Stimulated activated CD8-positive, alpha-beta memory T cell treated with anti-CD3 and anti-CD28 coated beads, Interleukin-7, amount 100 ng/mL, for 48 hours (primary cell): ENCODE results near the gene COL4A5.
"Not testable (repeated sequence)": the region's sequence is repeated elsewhere in the genome, so short reads cannot be mapped to it uniquely, and the experiment has no call there.

ENCODE experiments used
- DNase-seq, 2 donors: peaks; one replicate each; pipeline ENCODE4 v3.0.0-alpha.2; 2020; ENCODE audit warnings: low read depth in 1 of 2; ENCODE audit errors: extremely low read depth in 1 of 2

Gene COL4A5

DNA sequence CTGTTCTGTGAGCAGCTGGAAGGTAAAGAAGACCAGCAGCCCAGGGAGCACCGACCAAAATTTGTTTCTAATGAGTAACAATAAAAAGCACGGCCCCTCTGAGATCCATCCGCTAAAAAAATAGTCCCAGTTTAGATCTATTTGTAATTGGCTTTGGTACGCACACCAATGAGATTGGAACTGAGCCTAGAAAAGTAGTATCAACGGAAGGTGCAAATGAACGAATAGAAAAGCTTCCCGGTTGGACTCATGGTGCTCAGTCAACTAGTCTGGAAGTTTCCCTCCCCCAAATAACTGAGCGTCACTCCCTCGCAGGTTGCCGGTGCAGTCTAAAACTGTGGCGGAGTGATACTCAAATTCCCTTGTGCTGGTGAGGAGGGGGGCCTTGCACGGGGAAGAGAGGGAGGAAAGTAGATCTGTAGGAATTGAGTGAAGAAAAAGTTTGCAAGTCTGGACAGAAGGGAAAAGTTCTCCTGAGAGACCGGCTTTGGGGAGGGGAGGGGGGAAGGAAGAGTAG lies at the start of gene COL4A5:
TSS of gene COL4A5 (plus strand) at position 413 of the 517 bp plus-strand sequence. CDS start 288 bp downstream, outside the sequence.
- no peak for DNase-seq

DNA sequence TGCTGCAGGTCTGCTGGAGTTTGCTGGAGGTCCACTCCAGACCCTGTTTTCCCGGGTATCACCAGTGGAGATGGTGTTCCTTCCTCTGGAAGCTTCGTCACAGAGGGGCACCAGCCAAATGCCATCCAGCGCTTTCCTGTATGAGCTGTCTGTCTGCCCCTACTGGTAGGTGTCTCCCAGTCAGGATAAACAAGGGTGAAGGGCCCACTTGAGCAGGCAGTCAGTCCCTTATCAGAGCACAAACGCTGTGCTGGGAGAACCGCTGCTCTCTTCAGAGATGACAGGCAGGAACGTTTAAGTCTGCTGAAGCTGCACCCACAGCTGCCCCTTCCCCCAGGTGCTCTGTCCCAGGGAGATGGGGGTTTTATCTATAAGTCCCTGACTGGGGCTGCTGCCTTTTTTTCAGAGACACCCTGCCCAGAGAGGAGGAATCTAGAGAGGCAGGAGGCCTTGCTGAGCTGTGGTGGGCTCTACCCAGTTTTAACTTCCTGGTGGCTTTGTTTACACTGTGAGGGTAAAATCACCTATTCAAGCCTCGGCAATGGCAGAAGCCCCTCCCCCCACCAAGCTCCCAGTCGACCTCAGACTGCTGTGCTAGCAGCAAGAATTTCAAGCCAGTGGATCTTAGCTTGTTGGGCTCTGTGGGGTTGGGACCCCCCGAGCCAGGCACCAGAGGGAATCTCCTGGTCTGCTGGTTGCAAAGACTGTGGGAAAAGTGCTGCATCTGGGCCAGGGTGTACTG lies 48.5 kb upstream of the COL4A5 start:
- not testable (repeated sequence) for DNase-seq

DNA sequence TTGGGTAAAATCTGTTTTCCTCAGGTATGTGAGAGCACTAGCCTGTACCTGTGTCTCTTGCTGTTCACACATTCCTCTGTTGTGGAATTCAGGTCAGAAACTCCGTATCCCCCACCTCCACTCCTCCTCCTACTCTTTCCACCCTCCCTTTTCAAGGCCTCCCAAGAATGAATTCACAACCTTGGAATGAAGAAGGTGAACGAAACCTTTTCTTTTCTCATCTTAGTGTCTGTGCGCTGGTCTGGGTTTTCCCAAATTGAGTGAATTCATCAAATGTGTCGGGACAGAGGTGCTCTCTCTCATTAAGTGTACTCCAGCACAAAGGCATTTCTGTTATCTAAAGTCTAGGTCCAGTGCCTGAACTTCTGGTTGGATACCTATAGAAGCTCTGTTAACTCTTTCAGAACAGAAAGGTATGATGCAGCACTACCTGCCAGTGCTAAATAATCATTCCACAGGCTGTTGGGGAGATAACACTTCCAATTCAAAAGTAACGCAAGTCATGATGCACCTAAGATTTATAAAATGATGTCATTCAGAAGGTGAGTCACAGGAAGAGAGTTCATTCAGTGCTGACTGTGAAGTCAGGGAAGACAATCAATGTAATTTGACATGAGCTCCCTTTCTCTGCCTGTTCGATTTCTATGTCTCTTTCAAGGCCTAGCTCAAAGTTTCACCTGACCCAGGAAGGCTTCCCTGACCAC lies 43.3 kb upstream of the COL4A5 start:
- DNase-seq, result no peak

DNA sequence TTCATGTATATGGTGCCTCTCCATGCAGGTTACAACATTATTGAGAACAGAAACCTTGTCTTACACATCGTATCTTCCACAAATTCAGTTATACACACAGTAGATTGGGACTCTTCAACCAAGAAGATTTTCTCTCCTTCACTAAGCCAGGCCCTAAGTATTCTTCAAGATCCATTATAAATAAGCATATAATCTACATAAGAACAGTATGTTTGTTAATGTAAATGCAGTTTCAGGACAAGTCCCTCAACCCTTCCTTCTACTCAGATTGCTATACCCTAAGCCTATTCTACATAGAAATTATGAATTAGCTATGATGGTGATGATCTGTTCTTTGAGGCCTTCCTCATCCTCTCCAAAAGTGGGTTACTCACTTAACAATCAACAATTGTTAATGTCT lies 42.7 kb upstream of the COL4A5 start:
- no peak for DNase-seq

DNA sequence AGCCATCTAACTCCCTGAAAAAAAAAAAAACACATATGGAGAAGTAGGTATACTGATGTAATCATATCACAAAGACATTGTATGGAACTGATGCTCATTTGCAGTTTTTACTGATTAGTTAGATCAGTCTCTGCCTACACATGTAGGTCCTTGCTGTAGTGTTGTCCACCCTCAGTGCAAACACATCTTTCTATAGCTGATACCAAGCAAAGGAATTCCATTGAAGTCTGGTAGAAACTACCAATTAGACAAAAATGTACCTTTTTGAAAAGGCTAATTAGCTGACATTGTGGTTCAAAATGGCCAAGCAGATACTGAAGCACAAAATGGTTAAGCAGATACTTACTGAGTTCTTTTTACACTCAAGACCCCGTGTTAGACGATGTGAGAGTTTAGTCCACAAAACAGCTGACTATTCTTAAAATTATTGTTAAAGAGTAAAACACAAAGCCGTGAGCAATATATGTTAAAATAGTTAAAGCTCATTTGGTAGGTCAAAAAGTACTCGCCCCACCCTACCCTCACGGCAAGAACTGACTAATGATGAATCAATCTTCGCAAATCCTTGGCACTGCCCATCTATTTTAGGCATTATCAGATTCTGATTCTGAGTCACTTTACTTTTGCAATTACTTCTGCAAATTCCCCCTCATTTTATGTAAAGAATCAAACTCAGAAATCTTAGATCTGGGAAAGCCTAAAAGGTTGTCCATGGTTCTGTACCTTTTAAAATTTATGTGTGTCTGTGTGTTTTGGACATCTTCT lies 41.8 kb upstream of the COL4A5 start:
- DNase-seq, result no peak

DNA sequence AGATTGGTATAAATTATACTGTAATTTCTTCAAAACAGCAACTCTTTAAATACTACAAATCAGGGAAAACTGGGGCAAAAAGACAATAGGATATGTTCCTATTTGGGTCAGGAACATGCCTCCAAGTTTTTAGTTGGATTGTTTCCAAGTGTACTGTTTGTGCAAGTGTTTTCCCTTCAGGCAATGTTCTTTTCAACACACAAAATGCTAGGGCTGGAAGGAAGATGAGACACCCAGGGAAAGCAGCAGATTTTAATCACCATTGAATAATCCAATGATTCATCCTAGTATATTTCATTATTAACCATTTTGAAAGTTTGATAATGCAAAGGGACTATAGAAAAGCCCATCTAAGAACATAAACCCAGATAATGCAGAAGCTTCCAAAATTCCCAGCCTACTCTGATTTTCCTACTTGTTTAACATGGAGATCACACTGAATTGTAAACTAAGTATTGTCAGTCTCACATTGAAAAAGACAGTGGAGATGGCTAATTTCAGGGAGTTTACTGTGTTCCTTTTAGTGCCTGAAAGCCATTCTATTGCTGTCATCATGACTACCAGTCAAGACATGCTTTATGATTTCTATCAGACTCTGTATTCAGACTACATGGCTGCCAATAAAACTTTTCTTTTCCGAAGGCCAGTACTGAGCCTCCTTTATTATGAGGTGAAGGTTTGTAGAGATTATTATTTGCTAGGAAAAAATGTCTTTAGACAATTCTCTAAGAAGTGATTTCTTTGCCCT lies 40.0 kb upstream of the COL4A5 start:
- DNase-seq, result no peak

DNA sequence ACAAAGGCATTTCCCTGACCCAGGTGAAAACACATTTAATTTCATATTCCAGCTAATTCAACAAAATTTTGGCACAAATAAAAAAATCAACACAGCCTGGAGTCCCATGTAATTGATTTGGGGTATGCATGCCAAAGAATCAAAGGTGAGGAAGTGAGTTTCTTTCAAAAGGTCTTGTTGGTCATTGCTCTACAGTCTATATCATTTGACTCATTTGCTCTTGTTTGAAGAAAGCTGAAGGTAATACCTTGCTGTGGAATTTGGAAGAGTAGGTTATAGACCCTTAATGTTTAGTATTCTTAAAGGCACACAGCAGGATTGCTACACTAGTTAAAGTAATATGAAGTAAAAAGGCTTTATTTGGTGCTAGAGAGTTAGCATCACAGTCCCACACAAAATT lies 26.9 kb upstream of the COL4A5 start:
- DNase-seq, result no peak

DNA sequence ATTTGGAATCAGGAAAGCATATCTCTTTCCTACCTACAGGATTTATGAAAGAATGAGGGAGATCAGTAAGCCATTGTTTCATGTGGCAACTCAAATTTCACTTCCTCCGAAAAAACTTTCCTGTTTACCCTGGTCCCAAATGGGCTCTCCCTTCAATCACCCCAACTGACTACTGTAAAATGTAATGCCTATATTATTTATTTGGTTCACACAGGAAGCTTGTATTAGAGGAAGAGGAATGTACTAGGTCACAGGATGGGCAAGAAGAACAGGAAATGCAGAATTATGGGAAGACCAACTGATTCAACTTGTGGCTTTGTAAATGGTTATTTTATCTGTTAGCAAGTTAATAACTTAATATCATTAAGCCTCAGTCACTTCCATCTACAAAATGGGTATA lies 24.5 kb upstream of the COL4A5 start:
- DNase-seq, result no peak

DNA sequence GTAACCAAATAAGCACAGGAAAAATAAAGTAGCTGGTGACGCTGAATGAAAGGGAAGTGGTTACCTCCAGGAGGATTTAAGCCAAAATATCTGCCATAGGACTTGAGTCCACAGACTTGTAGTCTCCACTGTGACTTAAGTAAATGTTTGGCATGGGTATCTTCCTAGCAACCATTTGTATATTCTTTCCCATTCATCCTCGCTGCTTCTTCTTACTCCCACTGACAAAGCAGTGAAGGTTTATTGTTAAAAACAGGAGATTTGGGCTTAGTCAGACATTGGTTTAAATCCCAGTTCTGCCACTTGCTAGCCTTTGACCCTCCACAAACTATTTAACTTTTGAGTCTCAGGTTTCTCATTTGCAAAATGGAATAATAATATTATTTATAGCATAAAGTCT lies 23.7 kb upstream of the COL4A5 start:
- DNase-seq, result no peak

DNA sequence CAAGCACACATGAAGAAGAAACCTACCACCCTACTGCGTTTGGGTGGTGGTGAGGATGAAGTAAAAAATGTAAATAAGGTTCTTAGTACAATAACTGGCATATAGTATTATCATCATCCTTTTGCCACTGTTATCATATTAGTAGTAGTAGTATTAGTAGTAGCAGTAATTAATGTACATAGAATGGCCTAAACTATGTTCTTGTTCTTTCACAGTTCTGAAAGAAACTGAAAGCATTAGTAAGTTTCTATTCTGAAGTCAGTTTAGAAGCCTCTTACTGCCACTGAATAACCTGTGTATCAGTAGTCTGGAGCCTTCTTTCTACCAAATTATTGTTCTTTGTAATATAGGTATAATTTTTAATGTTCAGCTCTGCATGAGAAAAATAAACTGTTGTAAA lies 22.4 kb upstream of the COL4A5 start:
- no peak for DNase-seq

DNA sequence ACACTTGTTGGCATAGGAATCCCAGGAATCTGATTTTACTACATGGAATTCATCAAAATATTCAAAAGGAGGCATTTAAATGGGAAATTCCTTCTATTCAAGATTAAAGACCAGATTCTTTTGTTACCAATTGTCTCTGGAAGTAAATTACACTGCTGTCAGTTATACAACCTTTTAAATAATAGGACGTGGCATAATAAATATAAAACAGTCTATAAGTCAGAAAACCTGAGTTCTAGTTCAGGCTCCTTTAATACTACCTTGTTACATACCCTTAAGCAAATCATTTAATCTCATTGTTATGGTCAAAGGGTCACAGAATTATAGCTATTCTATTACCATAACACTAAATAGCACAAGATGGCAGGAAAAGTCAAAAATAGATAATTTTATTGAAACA lies 20.2 kb upstream of the COL4A5 start:
- DNase-seq, result no peak

DNA sequence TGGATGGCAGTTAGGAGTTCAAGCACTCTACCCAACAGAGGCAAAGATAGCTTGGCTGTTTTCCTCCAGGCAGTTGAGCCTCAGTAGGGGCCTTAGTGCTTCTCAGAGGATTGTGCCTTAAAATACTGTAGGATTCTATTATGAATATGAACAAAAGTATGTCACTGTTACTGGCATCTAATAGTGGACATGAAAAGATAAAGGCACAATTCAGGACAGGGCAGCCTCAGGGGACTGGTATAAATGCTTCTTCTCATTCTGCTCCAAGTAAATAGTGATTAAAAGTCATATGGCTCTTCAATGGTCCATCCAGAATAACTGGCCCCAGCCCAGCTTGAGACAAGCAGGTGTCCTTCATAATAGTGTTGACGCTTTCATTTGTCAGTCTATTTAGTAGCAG lies 19.2 kb upstream of the COL4A5 start:
- DNase-seq, result no peak

DNA sequence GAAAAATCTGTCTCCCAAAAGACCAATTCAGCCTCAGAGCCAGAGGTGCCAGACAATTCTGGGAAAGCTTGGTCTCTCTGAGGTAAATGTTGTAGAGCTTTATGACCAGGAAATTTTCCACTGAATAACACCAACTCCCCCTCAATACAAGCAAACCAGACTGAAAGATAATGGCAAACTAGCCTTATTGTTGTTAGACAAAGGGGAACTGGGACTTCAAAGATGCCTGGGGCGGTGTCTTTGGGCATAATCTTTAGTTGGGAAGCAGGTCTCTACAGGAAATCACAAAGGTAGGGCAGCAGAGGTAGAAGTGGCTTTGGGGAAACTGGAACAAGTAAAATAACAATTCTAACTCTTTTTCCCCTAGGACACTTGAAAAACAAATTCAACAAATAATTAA lies 13.4 kb upstream of the COL4A5 start:
- DNase-seq, result no peak

DNA sequence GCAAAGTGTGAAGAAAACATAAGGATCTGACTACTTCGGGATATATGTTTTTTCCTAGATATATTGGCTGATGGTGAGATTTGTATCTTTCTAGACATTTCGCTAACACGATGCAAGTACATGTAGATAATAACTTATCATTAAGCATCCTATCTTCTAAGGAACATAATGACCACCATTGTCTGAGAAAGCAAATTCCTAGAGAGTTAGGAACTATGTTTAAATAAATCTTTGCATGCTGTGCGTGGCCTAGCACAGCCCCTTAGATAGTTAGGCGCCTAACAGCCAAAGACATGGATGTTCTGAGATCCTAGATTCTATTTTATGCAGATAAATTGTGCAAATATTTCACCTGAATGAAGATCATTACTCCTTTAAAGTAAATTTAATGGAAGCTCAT lies 4.4 kb upstream of the COL4A5 start:
- no peak for DNase-seq

DNA sequence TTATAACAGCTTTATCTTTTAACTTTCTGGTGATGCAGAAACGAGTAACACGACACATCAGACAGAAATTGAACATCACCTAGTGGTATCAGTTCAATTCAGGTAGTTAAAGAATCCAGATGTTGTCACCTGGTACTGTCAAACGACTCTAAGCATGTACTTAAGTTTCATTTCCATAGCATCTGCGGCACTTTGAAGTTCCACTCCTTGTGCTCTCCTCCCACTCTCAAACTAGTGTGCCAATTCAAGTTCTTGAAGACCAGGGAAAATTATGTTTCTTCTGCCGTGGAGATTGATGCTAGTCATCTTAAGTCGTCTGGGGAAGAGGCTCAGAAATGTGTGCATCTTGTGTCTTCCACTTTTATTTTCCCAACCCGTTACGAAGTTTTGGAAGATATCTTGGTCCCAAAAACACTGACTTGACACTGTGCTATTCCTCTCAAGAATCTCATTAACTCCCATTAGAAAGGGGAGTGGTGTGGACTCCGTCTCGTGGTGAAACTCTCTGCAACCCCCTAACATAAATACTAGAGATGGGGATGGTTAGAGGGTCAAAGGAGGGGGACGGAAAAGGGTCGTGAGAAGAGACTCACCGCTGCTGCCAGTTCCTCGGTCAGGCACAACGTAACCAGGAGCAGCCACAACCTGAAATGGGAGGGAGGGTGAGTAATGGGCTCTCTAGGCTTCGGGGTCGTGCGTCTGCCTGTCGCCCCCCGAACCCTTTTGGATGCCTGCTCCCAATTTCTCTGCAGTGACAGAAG lies 2.1 kb upstream of the COL4A5 start:
- no peak for DNase-seq

DNA sequence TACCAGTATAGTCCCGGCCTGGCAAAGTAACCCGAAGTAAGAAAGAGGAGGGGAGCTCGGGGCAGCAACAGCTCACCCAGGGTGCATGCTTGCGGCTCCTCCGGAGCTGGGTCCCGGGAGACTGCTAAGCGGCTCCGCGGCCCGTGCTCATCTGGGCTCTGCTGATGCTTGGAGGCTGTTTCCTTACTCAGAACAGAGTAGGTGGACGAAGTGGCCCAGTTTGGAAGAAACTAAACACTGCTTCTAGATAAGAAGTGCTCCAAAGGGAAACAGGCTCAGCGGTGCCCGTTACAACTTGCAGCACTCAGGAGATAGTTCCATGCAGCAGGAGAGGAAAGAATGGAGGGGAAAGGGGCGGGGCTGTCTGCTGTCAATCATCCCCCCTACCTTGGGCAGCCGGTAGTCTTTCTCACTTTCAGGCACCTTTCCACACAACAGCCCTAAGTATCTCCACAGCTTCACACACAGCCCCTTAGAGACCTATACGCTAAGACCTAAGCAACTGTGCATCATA lies 1.5 kb upstream of the COL4A5 start, which contains the start of gene COL4A6:
TSS of gene COL4A6 (minus strand) at position 313 of the 514 bp plus-strand sequence. CDS start at position 87, 226 bp downstream.
- no peak for DNase-seq

DNA sequence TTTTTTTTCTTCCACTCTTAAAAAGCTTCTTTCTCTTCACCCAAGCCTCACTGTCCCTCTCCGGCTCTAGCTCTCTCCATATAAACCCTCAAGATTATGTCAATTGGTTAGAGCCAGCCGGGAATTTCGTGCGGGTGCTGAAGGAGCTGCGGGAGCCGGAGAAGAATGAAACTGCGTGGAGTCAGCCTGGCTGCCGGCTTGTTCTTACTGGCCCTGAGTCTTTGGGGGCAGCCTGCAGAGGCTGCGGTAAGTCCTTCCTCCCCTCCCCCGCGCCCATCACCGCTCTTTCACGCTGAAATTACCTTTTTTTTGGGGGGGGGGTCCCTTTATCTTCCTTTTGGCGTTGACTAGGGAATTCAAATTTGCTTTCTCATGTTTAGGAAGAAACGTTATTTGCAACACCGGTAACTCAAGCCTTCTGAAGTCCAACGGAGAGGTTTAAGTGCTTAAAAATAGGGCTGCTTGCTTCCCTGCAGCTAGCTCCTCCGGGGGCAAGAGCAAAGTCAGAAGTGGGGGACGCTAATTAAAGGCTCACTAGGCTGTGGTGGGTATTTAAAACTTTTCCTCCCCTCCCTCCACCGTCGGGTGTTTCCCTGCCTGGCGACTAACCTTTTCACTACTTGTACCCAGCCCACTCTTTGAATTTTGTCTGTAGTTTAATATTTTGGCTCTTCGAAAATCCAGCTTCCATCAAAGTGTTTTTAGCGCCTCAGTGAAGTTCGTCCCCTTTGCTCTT lies 491 bp downstream of the COL4A5 start:
- no peak for DNase-seq

DNA sequence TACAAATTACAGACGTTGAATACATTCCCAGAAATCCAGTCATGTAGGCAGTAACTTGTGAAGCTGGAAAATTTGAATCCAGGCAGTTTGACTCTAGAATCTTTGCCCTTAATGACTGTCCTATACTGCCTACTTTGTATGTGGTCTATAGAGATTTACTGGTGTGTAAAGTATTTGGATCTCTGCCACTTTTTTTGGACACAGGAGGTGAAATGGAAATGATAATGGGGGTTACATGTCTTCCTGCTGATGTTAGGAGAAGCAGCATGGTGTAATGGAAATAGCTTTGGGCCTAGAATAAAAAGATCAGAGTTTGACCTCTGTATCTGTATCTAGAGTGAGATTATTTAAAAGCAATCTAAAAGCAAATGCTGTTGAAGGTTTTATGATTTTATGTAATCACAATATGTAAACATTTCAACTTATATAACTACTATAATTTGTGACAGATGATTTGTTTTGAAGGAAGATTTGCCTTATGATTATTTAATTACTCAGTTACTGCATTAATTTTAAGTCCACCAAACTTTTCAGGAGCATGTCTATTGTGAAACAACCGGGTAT lies 3.3 kb downstream of the COL4A5 start:
- DNase-seq, result no peak

DNA sequence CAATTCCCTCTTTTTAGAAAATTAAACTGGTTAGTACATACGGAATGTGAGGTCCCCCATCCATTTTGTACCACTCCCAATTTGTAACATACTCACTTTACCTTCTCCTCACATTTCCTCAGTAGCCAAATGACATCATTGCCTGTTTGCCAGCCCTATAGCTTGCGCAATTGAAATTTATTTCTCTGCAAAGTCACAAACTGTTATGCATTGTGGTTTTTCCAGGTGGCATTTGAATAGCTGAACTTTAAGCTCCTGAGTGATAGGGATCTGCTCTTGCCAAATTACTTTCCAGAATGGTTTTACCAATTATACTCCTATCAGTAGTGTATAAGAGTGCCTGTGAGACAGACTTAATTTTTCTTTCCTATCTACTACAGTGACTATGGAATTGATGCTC lies 7.7 kb downstream of the COL4A5 start:
- no peak for DNase-seq
